ENCODE data around the gene LRTM2.

GRCh38 chr12:1811948-1812291 lies 8.4 kb upstream of the LRTM2 start:
- TF ChIP-seq CTCF (conservative IDR thresholded peaks at IDR 0.05 in 1 of 2, IDR thresholded peaks at IDR 0.05 in 1 of 2; ENCODE audit: low read depth in 1 of 2, low read length in 2 of 2) (no peak), EZH2 (IDR thresholded peaks at IDR 0.05; ENCODE audit: low read length, missing control alignments) (no peak)

All from fibroblast of lung (primary cell).